ENCODE measurements around the gene CDKAL1.
"Not testable (repeated sequence)": the region's sequence is repeated elsewhere in the genome, so short reads cannot be mapped to it uniquely, and the experiment has no call there.

GRCh38 chr6:21195301-21195700 lies 661.0 kb downstream of the CDKAL1 start:
- not testable (repeated sequence) for TF ChIP-seq CTCF (IDR thresholded peaks at IDR 0.05); EP300 (IDR thresholded peaks at IDR 0.05); POLR2AphosphoS5 (IDR thresholded peaks at IDR 0.05); POLR2A (IDR thresholded peaks at IDR 0.05; ENCODE audit: low read depth)

Measured in esophagus muscularis mucosa (tissue), 4 donors.